ENCODE results near the gene SAPCD2.

Gene SAPCD2

DNA sequence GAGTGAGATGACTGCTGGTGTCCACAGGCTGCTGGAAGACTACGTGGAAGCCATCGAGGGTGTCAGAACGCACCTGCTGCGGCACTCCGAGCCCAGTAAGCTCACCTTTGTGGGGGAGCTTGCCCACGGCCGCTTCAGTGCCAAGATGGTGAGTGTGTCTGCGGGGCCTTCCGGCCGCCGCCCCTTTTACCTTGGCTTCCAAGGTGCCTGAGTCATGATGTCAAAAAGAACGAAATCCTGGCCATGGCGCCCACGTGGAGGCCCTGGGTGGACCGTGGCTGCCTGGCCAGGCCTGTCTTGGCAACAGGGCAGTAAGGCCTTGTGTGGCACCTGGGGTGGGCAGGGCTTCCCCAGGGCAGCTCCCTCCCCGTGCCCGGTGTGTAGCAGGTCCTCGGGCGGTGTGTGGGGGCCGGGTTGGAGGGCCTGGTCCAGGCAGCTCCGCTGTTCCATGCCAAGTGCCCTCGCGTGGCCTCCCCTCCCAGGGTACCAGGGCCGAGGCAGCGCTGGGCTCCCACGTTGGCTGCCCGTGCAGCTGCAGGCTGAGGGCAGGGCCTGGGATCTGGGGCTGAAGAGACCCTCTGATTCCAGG, 36.4 kb upstream of the SAPCD2 start:
- DNase-seq: no peak

DNA sequence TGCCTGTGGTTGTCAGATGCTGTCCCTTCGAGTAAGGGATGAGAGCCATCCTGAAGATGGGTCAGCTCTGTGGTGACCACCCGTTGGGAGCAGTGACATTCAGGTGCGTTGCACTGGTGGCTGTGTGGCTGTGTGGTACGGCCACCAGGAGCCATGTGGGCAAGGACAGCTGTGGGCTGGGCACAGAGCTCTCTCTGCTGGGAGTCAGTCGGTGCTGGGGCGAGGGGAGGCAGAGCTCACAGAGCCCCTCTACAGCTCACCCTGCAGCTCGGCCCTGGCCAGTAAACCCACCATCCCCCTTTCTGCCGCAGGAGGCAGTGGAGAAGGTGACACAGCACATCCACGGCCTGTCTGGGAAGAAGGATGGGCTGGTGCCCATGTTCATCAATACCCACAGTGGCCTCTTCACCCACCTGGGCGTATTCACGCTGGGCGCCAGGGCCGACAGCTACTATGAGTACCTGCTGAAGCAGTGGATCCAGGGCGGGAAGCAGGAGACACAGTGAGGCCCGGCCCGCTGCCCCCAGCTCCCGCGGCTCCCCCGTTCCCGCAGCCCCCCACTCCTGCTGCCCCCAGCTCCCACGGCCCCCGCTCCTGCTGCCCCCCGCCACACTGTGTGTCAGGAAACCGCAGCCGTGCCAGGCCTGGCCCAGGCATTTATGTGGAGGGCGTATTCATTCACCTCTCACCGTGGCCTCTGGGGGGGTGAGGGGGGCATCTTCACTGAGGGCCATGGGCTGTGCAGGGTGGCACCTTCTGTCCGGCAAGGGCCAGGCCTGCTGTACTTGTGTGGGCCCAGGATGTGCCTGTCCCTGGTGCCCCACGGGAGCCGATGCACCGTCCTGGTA, 35.7 kb upstream of the SAPCD2 start:
- DNase-seq: no peak

DNA sequence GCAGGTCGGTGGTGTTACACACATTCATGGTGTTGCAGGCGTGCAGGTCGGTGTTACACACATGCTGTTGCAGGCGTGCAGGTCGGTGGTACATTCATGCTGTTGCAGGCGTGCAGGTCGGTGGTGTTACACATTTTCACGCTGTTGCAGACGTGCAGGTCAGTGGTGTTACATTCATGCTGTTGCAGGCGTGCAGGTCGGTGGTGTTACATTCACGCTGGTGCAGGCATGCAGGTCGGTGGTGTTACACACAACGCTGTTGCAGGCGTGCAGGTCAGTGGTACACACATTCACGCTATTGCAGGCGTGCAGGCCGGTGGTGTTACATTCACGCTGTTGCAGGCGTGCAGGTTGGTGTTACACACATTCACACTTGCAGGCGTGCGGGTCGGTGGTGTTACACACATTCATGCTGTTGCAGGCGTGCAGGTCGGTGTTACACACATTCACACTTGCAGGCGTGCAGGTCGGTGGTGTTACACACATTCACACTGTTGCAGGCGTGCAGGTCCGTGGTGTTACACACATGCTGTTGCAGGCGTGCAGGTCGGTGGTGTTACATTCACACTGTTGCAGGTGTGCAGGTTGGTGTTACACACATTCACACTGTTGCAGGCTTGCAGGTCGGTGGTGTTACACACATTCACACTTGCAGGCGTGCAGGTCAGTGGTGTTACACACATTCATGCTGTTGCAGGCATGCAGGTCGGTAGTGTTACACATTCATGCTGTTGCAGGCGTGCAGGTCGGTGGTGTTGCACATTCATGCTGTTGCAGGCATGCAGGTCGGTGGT, 33.0 kb upstream of the SAPCD2 start:
- DNase-seq: no peak

DNA sequence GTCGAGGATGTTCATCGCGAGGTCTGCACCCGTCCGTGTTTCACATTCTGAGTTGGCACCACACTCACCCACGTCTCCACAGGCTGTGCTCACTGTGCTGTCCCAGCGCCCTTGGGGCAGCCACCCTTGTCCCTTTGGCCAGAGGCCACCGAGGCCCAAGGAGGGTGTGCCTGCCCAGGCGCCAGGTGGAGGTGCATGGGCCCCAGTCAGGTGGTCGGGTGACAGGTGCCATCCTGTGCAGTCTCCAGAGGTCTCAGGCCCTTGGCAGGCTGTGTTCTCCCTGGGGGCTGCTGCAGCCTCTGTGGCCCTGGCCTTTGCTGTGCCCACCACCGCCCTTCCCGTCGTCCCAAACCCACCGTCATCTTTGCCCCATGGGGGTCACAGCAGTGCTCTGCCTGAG, 28.9 kb upstream of the SAPCD2 start:
- DNase-seq: no peak

DNA sequence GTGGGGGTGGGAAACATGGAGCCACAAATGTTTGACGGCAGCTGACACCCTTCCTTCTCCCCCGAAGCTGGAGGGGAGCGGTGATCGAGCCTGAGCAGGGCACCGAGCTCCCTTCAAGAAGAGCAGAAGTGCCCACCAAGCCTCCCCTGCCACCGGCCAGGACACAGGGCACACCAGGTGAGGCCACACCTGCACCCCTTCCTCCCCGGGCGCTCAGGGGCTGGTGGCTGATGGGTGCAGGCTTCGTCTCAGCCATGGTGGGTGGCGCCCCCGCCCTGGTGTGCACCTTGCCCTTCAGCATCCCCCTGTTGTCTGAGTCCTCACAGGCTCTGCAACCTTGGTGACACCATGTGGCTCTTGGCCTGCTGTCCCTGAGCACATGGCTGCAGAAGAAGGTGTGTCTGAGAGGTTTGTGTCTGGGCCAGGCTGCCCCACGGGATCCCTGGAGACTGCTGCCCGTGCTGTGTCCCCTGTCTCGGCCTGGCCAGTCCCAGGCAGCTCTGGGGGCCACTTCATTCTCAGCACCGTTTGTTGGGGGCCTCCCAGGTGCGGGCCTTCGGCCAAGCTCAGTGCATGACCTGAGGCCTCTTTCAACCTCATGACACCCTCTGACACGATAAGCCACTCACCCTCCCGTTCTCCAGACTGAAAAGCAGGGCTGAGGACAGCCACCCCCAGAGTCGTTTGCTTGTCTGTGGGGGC, 27.6 kb upstream of the SAPCD2 start:
- no peak for DNase-seq

DNA sequence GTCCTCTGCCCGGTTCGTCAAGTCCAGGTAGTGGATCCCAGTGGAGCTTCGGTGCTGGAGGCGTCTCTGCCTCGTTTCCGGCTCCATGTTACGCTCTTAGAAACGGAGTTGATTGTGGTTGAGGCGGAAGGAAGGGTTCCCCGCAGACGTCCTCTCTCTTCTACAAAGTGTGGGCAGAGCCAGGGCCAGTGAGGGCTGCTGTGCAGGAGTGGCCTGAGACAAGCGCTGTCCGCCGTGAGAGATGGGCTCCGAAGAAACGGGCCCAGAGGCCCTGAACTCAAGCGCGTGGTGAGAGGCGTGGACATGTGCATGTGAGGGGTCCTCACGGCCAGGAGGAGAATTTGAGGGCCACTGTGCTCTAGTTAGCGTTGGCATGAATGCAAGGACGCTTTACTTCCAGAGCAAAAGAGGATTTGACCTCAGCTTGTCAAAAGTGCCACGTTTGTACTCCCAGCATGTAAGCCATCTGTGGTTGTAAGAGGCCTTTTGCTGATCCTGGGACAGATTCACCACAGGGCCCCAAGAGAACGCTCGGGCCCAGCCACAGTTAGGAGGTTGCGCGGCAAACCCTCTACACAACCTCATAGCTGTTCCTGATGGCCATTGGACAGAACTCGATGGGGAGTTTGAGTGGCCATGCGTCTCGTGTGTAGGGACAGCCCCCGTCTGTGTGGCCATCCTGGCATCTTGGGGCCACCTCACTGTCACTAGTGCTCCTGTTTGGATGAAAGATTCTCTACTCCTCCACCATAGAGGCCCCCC, 26.6 kb upstream of the SAPCD2 start:
- DNase-seq: no peak

DNA sequence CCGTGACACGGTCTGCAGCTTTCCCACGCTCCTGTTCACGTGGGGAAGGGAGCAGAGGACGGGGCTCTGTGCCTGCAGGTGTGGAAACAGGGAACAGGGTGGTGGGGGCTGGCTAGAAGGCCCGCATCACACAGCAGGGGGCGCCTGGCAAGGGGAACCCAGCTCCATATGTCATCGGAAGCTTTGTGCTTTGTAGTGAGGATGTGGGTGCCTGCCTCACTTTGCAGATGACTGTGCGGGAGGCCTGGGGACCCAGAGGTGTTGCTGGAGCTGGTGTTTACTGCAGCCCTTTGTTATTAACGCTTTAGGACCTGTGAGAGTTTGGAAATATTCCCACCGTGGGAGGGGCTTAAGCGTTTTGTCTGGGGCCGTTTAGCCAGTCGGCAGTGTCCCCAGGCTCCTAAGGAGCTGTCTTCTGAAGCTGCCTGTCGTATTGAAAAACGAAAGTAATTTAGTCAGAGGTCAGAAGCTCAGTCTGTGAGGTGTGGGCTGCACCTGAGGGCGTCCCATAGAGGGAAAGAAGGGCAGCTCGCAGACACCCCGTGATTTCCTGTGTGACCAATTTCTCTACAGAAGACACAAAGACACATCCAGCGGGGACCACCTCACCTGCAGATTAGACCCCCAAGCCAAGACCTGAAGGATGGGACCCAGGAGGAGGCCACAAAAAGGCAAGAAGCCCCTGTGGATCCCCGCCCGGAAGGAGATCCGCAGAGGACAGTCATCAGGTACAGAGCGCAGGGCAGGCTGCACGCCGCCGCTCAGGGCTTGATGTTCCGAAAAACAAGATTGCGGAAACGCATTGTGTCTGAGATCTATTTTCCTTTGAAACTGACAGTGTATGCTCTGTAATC, 25.5 kb upstream of the SAPCD2 start:
- DNase-seq: no peak

DNA sequence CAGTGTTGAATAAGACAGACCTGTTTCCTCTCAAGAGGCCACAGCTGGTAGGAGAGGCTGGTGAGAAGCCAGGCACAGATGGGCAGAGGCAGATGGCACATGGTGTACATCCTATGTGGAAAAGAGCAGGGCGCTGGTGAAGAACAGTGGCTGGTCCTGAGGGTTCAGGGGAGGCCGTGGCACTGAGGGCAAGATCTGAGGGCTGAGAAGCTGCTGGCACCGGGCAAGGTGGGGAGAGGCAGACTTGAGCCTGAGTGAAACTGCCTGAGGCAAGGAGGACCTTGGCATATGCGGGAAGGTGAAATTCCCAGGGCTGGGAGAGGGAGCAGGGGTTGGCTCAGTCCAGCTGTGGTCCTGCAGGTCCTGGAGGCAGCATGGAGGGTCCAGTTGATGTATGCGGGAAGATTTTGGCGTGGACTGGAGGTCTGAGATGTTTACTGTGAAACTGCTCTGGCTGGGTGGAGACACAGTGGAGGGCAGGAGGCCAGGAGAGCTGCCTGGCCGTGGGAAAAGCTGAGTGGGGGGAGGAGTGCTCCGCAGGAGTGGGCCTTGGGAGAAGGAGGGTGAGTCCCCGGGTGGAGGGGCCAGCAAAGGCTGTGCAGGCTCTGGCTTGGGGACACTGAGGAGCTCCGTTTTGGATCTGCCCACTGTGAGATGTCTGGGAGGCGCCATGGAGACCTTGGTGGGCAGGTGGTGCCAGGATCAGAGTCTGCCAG, 19.0 kb upstream of the SAPCD2 start:
- no peak for DNase-seq

DNA sequence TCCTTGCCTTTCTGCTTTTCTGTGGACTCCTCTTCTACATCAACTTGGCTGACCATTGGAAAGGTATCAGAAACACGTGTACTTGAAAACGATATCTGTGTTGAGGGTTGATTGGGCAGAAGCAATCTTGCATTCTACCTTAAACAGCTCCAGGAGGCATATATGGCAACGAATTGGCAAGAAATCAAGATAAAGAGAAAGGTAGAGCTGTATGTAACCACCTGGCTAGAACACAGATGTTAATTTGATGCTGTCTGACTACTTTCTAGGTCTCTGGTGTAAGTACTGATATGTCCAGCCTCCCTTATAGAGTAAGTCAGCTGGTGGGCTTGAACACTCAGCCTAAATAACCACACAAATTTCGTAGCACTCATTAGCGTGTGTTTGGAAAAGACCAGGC, 17.8 kb upstream of the SAPCD2 start:
- no peak for DNase-seq

DNA sequence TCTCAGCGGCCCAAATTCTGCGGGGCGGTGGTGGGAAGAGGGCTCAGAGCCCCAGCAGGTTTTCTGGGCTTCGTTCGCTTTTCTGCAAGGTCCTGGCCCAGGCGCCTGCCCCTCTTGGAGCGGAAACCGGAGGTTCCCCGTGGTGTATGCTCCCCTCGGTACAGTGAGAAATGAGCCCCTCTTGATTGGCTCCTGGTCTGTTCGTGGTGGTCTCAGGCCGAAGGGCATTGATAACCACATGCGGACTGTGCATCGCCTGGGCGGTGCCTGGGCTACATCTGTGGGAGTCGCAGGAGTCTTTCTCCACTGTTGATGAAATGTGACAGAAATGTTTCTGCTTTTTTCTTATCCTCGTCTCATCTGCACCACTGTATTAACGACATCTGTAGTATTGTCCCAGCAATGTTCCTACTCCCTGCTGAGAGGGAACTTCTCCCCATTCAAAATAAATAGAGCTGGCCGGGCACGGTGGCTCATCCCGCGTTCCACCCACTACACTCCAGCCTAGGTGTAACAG, 17.1 kb upstream of the SAPCD2 start:
- no peak for DNase-seq

DNA sequence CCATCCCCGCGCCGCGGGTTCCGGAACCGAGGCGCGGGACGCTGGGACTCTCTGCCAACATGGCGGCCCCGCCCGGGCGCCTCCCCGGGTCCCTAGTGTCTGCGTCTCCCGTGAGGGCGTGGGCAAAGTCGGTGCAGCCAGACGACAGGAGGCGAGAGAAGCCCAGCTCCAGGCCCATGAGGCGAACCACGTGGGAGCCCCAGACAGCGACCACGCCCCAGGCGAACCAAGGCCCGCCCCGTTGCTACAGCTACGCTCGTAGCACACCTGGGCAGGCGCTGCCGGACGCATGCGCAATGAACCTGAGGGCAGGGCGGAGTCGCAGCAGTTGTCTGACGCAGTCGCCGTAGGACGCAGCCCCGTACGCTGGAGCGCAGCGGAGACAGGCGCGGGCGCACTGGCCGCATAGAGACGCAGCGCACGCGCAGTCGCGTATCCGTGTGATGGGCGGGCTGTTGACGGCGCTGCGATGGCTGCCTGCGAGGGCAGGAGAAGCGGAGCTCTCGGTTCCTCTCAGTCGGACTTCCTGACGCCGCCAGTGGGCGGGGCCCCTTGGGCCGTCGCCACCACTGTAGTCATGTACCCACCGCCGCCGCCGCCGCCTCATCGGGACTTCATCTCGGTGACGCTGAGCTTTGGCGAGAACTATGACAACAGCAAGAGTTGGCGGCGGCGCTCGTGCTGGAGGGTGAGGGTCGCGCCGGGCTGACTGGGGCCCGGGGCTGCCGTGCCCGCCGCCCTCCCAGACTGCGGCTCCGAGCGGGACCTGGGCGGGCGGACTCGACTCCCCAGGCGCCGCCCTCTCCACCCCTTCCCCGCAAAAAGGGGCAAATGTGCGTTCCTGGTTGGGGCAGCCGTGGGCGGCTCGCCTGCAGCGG, 16.4 kb upstream of the SAPCD2 start, which contains the start of gene MAN1B1:
Gene MAN1B1 (plus strand): TSS at position 455 of the 878 bp plus-strand sequence. CDS start 15 bp downstream, at position 470.
- DNase-seq: peak; percentile 98

DNA sequence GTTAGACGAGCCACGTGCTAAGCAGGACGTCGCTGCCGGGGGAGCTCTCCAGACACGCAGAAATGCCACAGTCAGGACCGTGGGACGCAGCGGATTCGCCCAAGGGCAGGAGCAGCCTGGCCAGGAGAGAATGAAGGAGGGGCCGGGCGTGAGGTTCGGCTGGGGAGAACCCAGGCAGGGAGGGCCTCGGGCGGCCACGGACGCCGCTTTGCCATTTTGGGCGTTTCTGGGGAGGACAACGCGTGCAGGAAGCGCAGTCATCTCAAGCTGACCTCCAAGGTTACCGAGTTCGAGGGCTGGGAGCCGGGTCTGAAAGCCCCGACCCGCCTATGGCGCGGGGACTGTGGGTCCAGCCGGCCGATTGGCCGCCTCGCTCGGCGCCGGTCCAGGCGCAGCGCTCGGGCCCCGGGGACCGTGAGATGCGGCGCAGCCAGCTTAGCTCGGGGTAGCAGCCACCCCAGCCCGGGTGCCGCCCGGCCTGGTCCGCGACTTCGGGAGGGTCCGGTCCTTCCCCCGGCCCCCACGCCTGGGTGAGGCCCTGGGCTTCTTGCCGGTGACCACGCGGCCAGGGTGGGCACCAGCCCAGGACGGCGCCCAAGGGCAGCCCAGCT, 15.7 kb upstream of the SAPCD2 start:
- no peak for DNase-seq

DNA sequence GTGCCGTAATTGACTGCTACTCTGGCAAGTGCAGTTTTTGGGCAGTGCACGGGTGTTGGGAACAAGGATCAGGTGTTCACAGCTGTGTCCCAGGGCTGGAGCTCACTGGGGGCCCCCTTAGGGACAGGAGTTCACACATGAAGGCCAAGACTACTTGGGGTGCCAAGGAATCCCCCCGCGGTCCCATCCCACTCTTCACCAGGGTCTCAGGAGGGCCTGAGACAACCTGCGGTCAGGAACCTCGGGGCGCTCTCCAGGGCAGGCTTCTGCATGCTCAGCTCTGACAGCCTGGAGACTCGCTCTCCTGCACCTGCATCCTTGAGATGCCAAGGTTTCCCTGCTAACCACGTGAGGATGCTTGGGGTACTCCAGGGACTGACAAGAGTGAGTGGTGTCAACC, 14.2 kb upstream of the SAPCD2 start:
- no peak for DNase-seq

DNA sequence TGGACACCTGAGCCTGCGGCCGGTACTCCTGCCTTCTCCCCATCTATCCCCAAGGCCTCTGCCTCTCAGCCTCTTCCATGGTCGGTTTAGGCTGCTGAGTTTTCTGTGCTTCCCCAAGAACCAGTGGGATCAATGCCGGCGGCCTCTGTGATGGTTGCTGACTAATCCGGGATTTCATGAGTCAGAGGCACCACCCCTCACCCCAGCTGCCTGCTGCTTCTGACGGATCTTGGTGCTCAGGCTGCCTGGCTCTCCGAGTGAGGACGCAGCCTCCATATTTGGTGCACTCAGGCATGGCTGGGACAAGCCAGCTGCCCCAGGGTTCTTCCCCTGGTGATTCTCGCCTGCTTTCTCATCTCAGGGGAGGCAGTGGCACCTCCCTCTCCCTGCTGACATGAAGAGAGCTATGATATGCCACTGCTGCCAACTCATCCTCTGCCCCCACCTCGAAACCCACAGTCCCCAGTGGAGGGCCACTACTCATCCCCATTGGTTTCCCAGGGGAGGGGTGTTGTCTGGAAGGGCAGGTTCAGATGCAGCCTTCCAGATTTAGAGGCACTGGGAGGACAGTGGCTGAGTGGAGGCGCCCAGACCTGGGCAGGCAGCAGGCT, 13.1 kb upstream of the SAPCD2 start:
- no peak for DNase-seq

DNA sequence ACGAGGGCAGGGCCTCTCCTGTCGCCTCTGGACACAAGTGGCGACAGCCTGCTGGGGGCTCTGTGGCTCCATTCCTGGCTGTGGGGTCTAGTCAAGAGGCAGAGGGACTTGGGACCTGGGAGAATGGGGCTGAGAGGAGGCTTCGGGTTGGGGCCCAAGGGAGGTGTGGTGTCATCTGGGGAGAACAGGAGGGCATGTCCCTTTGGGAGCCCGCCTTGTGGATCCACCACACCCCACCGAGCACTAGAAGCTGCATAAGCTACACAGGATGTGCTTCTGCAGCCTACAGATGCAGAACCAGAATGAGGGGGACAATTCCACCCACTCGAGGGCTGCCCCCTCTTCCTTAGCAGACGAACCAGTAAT, 12.6 kb upstream of the SAPCD2 start:
- no peak for DNase-seq

DNA sequence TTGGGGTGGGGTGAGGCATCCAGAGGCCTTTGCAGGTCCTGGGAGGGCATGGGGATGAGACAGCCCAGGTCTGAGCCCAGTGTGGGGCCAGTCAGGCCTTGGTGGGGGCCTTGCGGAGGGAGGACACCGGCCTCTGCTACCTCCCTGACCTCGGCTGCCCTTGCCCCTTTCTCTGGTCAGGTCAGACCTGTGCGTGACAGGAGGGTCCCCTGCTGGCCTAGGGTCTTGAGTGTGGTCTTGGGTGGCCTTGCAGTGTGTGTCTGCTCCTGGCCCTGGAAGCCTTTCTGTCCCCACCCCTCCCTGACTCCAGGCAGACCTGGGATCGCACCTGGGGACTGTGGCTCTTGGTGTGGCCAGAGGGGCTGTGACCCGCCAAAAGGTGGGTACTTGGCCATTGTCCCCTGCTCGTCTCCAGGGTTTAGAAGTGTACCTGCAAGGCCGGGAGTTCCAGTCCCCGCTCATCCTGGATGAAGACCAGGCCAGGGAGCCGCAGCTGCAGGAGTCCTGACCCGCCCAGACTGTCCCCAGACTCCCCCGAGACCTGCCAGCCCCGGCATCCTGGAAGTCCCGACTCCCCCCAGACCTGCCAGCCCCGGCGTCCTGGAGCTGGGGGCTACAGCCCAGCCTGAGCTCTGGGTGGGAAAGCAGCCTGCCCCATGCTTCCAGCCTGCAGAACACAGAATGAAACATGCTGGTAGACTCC, 12.0 kb upstream of the SAPCD2 start:
- no peak for DNase-seq

DNA sequence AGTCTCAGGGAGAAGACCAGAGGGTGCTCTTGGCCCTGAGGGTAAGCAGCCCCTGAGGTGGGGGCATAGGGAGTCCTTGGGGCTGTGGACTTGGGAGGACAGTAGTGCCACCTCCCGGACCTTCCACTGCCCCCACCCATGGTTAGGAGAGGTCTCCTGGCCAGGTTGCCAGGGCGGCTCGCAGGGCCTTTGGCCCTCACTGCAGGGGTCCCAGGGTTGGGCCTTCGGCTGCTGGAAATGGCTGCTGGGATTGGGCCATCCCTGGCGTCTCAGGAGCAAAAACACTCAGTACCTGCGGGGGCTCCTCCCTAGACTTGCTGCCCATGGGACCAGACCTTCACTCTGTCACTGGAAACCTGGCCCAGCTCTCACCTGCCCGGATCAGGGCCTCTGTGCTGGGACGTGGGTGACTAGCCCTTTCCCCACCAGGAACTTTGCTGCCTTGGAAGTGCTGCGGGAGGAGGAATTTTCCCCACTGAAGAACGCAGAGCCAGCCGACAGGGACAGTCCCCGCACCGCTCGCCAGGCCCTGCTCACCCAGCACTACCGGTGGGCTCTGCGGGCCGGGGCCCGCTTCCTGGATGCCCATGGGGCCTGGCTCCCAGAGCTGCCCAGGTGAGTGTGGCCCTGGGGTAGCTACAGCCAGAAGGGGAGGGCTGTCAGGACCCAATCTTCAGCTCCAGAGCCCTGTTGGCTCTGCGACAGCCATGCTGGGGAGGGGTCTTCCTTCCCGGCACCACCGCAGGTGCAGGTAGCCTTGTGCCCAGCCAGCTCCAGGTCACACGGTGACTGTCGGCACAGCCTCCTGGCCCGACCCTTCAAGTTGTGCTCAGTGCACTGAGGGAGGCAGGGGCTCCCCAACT, 10.1 kb upstream of the SAPCD2 start:
- no peak for DNase-seq
